HG03064 (cell line): ENCODE results near the gene TEKT3.

Experiments used
- ATAC-seq: cut with Tn5 transposase; IDR thresholded peaks from one replicate; pipeline ENCODE4 v1.9.1; 2021; ENCODE audit warnings: low read depth; ENCODE audit not compliant: unreplicated experiment

The TEKT3 gene

GRCh38 chr17:15350777-15351477 lies 9.5 kb upstream of the TEKT3 start:
- no peak for ATAC-seq

- no peak for ATAC-seq
Observed at GRCh38 chr17:15349119-15349518, 7.7 kb upstream of the TEKT3 start.

- ATAC-seq, result no peak
Observed at GRCh38 chr17:15348021-15348420, 6.6 kb upstream of the TEKT3 start.

- ATAC-seq, result no peak
Observed at GRCh38 chr17:15346066-15346595, 4.7 kb upstream of the TEKT3 start.

GRCh38 chr17:15343749-15344148 lies 2.4 kb upstream of the TEKT3 start:
- ATAC-seq, result no peak

GRCh38 chr17:15342460-15342859 lies 1.1 kb upstream of the TEKT3 start:
- ATAC-seq, result no peak

- ATAC-seq, result no peak
Observed at GRCh38 chr17:15341966-15342365, 569 bp upstream of the TEKT3 start.

GRCh38 chr17:15340966-15341365 lies 431 bp downstream of the TEKT3 start:
- no peak for ATAC-seq

- ATAC-seq, result no peak
Observed at GRCh38 chr17:15335446-15335845, 6.0 kb downstream of the TEKT3 start.

GRCh38 chr17:15334266-15334665 lies 7.1 kb downstream of the TEKT3 start:
- ATAC-seq, result no peak

- no peak for ATAC-seq
Observed at GRCh38 chr17:15332338-15332737, 9.1 kb downstream of the TEKT3 start.

GRCh38 chr17:15323131-15323530 lies 18.3 kb downstream of the TEKT3 start:
- ATAC-seq, result no peak

GRCh38 chr17:15321556-15322251 lies 19.7 kb downstream of the TEKT3 start:
- no peak for ATAC-seq

GRCh38 chr17:15319452-15320010 lies 21.9 kb downstream of the TEKT3 start:
- no peak for ATAC-seq

GRCh38 chr17:15311996-15312395 lies 29.4 kb downstream of the TEKT3 start:
- no peak for ATAC-seq

GRCh38 chr17:15309793-15310192 lies 31.6 kb downstream of the TEKT3 start:
- no peak for ATAC-seq

- ATAC-seq, result no peak
Observed at GRCh38 chr17:15309236-15309635, 32.2 kb downstream of the TEKT3 start.

- ATAC-seq, result no peak
Observed at GRCh38 chr17:15308758-15309157, 32.6 kb downstream of the TEKT3 start.

- no peak for ATAC-seq
Observed at GRCh38 chr17:15307710-15308111, 33.7 kb downstream of the TEKT3 start.

- ATAC-seq, result no peak
Observed at GRCh38 chr17:15303851-15304250, 37.5 kb downstream of the TEKT3 start.

GRCh38 chr17:15303268-15303667 lies 38.1 kb downstream of the TEKT3 start:
- ATAC-seq, result no peak

- no peak for ATAC-seq
Observed at GRCh38 chr17:15301845-15302244, 39.6 kb downstream of the TEKT3 start.
